CD4-positive, alpha-beta T cell treated with Interleukin-15 for 1 hour (primary cell): ENCODE measurements around the gene GALNT8.
"Not testable (repeated sequence)": the region's sequence is repeated elsewhere in the genome, so short reads cannot be mapped to it uniquely, and the experiment has no call there.

Experiments
- DNase-seq: peaks from one replicate; pipeline ENCODE4 v3.0.0-alpha.2; 2020

The GALNT8 gene, protein sequence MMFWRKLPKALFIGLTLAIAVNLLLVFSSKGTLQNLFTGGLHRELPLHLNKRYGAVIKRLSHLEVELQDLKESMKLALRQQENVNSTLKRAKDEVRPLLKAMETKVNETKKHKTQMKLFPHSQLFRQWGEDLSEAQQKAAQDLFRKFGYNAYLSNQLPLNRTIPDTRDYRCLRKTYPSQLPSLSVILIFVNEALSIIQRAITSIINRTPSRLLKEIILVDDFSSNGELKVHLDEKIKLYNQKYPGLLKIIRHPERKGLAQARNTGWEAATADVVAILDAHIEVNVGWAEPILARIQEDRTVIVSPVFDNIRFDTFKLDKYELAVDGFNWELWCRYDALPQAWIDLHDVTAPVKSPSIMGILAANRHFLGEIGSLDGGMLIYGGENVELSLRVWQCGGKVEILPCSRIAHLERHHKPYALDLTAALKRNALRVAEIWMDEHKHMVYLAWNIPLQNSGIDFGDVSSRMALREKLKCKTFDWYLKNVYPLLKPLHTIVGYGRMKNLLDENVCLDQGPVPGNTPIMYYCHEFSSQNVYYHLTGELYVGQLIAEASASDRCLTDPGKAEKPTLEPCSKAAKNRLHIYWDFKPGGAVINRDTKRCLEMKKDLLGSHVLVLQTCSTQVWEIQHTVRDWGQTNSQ

DNA sequence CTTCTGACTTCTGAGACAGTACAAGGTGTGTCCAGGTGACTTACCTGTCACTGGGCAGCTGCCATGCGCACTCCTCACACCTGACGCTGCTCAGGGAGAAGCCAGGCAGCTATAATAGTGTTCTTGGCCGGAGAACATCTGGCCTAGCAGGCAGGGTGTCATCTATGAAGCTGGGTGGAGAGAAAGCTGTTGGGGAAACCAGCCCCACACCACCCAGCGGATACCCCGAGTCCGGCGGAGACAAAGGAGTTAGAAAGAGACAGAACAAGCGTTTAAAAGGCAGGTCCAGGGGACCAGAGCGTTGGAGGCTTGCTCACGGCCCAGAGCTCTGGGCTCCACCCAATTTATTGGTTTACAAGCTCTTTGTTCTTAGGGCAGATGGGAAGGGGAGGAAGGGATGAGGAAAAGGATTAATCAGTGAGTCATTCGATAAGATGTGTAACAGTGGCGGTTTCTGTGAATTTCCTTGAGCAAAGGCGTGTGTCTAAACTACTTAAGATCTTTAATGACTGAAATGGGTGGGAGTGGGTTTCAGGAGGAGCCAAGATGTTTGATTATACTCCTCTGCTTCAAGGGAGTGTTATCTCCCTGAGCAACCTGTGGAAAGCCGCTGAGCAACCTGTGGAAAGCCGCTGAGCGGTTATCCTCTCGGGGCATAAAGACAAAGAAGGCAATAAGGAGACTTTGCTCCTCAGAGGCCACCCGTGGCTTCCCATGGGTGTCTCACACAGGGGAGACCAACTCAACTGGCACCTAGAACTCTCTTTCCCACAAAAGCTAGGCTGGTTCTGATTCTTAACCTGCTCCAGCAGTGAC, at the start of gene GALNT8:
Gene GALNT8 (plus strand): TSS at position 580 of the 816 bp plus-strand sequence. CDS start 278 bp downstream, outside the sequence.
- no peak for DNase-seq

DNA sequence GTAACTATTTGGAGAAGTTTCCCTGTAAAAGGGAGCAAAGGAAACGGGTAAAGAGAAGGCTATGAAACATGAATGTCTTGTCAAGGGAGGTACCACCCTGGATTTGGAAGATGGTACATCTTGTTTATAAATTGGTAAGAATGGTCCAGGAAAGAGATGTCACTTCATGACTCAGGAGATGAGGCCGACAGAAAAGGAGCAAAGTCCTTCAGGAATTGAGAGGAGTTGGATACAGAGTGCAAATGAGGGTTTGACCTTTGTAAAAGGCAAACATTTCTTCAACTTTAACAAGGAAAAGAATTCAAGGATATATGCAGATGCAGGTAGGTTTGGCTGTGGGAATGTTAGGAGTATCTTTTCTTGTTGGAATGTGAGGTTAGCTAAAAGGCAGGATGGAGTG, 40.5 kb upstream of the GALNT8 start:
- no peak for DNase-seq

DNA sequence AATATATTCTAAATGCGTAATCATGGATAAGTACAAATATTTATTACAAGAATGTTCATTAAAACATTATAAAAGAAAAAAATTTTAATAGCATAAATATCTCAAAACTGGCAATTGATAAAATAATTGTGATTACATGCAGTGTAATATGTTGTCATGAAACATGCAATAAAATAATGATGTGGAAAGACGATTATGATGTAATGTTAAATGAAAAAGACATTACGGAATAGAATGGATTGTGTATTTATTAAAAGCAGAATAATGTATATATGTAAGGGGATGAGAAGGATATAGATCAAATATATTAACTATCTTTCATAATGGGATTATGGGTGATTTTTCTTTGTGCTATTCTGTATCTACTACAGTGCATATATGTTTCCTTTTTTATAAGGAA, 38.5 kb upstream of the GALNT8 start:
- DNase-seq = no peak

DNA sequence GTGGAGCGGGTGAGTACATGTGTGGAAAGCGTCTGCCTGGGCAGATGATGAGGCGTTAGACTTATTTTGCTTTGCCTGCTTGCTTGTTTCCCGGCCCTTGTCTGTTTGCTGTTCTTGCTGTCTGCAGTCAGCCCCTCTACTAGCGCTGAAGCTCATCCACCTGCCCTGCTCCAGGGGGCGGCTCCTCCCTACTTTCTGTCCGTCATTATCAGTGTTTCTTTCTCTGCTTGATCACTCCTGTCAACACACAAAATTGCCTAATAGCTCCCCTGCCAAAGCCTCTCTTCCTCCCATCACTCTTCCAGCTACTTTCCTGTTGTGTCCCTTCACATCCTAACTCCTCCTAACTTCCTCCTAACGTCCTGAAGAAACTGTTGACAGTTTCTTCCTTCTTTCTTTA, 34.9 kb upstream of the GALNT8 start:
- DNase-seq = no peak

DNA sequence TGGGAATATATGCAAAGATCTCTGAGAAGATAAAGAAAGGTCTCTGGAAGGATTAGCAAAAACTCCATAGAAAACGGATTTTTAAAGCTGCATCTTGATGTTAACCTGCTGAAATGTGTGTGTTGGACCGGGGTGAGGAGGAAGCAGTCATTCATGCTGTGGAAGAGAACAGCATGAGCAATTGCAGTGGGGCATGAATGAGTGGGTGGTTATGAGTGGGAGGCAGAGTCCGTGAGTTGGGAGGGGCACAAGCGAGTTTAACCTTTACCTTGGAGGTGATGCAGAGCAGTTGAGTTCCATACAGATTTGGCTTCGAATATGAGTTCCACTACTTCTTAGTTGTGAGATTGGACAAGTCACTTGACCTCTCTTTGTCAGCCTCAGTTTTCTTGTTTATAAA, 29.4 kb upstream of the GALNT8 start:
- no peak for DNase-seq

DNA sequence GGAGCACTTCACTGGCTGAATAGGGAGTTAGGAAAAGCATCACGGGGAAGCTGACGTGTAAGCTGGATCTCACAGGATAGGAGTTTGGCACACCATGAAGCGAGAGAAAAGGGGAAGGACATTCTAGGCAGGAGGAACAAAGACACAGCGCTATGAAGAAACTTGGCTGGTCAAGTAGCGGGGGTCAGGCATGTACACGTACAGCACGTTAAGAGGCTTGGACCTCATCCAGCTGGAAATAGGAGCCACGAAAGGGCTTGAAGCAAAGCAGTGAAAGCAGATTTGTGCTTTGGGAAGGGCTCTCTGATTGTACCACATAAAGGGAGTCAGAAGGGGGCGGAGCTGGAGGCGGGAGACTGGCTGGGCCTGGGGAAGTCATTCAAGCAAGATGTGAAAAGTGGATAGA, 19.6 kb upstream of the GALNT8 start:
- DNase-seq = no peak

DNA sequence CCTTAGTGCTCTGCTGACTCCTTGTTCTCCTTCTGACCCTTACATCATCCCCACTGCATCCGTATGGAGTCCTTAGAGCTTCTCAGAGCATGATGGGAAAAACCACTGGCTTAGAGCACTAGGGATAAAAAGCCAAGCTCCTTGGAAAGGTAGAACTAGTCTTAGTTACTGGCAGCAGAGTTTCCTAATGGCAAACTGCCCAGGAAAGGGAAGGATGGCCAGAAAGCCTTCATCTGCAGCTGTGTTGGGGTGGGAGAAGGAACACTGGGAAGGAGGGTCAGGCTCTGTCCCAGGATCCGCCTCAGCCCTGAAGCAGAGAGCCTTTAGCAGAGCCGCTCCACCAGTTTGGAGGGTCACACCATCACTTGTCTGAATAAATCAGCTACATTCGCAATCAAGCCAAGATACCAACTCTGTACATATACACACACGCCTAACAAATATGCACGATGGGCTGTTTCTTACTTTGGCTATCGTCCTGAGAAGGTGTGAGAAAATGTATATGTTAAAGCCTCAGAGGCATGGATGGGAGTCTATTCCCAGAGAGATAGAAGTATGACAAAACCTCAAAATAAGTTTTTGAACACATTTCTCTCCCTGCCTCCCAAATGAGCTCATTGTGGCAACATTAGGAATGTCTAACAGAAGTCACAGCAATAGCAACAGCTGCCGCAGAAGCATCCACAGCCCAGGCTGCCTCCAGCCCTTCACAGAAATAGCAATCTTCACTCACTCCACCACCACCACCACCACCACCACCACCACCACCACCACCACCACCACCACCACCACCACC, 18.6 kb upstream of the GALNT8 start:
- no peak for DNase-seq

DNA sequence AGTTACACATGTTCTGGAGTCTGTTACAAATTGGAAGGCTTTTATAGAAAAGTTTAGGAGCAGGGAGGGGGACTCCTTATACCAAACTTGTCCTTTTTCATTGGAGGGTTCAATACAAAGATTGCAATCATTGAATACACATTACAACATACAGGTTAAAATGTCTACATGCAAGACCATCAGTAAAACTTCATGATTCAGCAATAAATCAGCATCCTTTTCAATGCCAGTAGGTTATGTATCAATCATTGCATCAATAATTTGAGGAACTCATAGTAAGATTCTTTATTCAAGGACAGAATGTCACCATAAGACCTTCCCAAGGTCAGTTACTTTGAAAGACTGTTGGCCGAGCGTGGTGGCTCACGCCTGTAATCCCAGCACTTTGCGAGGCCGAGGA, 16.5 kb upstream of the GALNT8 start:
- DNase-seq = no peak

DNA sequence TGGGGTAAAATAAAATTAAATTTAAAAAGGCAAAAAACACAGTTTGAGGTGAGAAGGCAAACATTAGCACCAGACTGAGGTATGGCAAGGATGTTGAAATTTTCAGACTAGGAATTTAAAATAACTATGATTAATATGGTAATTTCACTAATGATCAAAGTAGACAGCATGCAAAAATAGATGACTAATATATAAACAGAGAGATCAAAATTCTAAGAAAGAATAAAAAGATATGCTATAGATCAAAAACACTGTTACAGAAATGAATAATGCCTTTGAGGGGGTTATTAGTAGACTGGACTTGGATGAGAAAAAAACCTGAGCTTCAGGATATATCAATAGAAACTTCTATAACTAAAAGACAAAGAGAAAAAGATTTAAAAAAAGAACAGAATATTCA, 14.4 kb upstream of the GALNT8 start:
- DNase-seq = no peak

DNA sequence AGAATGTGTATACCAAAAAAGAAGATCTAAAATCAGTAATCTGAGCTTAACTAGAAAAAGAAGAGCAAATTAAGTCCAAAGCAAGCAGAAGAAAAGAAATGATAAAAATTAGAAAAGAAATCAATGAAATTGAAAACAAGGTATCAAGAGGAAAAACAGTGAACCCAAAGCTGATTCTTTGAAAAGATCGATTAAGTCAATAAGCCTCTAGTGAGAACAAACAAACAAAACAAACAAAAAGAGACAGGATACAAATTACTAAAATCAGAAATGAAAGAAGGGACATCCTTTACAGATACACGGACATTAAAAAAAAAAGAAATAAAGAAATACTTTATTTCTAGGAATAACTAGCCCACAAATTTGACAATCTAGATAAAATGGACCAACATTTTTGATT, 12.9 kb upstream of the GALNT8 start:
- no peak for DNase-seq

DNA sequence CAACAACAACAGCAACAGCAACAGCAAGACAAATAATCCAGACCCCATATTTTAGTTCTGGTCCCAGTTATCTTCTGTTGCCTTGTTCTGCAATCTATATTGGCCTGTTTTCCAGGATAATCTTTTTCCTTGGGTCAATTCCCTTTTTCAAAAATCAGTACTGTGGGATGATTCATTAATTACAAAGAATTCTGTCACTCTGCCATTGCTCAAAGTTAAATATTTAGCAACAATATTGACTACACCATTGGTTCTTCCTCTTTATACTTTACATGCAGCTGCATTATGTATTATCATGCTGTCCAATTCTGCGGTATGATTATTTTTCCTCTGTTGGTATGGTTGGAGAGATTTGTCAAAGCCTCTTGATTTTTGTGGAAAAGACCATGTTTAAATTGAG, 10.1 kb upstream of the GALNT8 start:
- no peak for DNase-seq

DNA sequence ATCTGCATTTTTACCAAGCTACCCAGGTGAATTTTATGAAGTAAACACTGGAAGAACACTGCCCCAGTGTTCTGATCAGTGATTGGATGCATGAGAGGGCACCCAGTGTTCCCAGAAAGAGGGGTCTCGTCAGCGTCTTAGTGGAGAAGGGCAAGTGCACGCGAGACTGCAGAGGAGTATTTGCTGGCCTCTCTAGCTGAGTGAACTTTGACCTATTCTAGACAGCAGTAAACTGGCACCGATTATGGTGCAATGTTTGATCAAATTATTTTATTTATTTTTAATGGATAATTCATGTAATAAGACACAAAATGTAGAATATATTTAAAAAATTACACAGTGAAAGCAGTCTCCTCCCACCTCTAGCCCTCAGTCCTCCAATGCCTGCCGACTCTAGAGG, 5.3 kb upstream of the GALNT8 start:
- DNase-seq = no peak

DNA sequence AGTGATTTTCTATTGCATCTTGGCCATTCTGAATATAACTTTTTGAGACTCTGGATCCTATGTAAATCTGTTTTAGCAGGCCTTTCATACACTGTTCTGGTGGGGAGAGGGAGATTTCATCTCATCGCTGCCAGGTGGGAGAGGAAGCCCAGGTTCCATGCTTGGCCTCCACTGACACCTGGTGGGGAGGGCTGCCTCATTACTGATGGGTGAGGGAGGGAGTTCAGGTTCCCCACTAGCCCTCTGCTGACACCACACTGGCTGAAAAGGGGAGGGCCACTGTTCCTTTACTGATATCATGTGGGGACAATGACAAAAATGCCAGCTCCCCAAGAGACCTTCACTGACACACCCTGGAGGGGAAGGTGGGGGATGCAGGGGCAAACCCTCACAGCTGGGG, 2.4 kb upstream of the GALNT8 start:
- no peak for DNase-seq

DNA sequence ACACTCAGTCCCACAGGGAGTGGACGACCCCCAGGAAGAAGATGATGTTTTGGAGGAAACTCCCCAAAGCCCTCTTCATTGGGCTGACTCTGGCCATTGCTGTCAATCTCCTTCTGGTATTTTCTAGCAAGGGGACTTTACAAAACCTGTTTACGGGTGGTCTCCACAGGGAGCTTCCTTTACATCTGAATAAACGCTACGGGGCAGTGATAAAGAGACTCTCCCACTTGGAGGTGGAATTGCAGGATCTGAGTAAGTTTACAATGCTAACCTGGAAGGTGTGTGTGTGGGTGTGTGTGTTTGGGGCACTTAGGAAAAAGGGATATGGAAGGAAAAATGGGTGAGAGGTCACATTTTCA, 416 bp downstream of the GALNT8 start:
- DNase-seq = no peak

DNA sequence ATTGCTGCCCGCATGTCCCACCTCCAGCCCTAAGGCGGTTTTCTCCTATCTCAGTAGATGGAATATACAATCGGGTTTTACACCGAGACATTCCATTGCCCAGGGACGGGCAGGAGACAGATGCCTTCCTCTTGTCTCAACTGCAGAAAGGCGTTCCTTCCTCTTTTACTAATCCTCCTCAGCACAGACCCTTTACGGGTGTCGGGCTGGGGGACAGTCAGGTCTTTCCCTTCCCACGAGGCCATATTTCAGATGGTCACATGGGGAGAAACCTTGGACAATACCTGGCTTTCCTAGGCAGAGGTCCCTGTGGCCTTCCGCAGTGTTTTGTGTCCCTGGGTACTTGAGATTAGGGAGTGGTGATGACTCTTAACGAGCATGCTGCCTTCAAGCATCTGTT, 1.4 kb downstream of the GALNT8 start:
- DNase-seq = not testable (repeated sequence)

DNA sequence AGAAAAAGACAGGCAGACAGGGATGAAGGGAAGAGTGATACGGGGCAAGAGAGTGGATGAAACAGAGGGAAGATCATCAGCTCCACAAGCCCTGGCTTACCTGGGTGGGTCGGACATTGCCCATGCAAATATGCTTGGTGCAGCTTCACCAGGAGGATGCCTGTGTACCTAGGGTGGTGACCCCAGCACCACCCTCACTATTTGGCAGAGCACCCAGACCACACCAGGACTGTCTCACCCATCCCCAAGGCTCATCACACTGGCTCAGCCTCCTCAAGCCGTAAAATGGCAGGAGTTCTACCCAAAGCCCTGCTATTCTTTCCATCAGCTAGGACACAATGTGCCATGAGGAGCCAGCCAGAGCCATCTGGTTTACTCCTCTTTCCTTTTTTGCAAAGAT, 3.0 kb downstream of the GALNT8 start:
- DNase-seq = no peak

DNA sequence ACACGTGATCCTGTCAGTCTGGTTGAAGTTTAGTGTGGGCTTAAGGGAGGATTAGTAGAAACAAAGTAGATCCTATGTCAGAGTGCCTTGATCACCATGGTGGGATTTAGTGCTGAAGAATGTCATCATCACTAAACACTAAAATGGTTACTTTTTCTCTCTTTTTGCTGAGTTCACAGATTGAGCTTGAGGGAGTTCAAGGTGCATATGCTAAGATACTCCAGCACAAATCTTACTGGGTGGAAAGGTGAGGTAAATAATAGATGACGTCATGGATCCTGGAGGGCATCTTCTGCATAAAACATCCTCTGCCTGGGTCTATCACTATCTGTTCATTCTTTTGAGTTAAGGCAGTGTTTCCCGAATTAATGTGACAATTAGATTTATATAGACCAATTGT, 4.9 kb downstream of the GALNT8 start:
- no peak for DNase-seq

DNA sequence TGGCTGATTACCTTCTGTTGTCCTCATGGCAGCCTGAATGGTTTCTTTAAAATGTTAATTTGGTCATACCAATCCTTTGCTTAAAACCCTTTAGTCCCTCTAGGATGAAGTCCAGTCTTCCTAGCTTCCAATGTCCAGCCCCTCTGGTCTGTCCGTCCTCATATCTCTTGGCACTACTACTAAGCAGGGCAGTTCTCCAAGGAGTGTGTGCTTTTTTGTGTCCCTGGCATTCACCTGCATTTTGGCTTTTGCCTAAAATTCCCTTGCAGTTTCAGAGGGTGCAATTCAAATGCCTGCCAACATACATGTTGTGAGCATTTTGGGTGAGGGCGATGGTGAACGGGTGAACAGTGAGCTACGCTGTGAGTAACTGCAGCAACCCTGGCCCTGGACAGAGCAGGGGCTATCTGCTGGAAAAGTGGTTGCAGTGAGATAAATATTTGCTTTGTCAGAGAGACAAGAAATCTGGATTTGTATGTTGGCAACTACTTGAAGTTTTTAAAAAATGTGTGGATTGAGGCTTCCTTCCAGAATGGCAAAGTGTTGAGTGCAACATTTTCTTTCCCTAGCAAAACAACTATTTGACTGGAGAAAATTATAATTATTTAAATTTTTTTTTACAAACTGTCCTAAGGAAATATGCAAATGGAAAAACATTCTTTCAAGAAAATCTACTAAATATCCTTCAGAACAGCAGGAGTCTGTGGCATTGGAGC, 14.6 kb downstream of the GALNT8 start:
- DNase-seq = no peak

DNA sequence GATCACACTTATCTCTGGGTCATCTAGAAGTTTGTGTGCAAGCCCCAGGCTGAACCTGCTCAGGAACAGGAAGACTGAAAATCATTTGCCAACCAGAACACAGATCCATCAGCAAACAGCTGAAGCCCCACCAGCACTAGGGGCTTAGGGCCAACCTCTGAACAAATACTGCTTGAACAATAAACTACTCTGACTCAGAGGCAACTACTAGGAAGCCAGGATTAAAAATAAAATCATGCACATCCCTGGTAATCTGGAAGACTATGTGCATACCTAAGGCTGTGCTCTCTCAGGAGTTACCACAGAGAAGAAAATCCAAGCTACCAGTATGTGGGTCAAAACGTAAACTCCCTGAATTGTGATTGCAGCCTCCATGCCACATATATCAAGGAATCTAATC, 15.9 kb downstream of the GALNT8 start:
- DNase-seq = no peak

DNA sequence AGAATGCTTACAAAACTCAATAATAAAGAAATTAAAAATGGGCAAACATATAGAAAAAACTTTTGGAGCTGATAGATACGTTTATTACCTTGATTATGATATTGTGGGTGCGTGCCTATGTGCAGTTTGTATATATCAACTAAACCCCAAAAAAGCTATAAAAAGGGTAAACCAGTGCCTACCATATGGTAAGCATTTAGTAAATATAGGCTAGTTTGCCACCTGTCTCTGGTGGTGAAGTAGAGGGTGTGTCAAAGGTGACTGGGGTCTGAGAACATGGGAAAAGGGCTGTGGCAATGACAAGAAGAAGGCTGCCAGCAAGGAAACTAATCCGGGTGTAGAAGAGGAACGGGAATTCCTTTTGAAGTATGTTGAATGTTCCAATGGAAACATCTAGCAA, 18.3 kb downstream of the GALNT8 start:
- DNase-seq = no peak

DNA sequence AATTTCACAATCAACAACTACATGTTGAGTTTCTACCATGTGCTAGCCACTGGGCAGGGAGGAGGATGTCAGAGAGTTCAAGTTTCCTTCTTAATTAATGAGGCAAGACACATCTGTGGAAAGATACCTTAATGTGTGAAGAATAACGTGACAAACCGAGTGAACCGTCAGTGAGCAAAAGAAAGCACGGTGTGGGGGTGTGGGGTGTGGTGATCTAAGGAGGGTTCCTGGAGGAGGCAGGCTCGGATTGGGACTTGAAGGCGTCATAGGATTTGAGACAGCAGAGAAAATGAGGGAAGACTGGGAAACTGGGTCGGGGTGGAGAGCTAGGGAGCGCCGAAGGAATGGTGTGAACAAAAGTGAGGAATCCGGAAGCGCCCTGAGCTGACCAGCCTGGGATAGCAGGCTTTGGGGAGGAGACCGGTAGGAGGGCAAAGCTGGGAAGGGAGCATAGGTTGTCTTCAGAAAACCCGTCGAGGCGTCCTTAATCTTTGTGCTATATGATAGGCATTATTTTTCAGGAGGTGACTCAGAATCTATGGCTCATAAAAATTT, 22.3 kb downstream of the GALNT8 start:
- DNase-seq = no peak

DNA sequence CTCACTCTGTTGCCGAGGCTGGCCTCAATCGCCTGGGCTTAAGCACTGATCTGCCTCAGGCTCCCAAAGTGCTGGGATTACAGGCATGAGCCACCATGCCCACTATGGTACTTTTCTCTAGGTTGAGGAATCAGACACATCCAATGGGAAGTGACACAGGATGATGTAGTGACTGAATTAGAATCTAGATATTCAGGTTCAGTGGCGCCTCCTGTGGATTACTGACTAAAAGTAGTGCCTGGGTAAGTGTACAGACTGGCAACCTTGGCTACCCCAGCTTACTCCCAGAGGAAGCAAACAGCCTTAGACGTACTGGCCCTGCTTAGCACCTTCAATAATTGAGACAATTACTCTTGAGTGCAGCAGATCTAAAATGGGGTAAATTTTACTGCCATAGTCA, 22.8 kb downstream of the GALNT8 start:
- no peak for DNase-seq
